HG02759 (cell line): Measurements from ENCODE around the gene CLRN3.
A peak's percentile ranks its signal among the peaks of the same experiment; 100 is the strongest.

Experiments
- ATAC-seq: cut with Tn5 transposase; IDR thresholded peaks from one replicate; pipeline ENCODE4 v1.9.1; 2021; ENCODE audit warnings: mild to moderate bottlenecking, moderate library complexity; ENCODE audit not compliant: unreplicated experiment

The CLRN3 gene

DNA sequence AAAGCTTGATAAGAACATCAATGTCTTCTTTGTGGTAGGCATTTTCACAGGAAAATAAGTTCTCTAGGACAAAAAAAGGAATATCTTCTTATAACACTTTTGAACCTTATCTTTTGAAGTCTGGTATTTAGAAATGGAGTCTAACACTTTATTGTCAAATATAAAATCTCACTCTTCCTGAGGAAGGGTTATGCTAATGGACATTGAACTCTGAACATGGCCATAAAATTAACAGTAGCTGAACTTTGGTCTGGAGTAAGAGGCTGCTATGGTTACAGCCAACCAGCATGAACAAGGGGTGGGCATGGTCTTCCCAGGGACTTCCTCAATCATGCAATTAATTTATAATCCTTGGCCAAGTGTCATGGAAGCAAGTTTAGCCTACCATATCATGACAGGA is at the start of gene CLRN3:
Gene CLRN3 (minus strand): TSS at position 199 of the 400 bp plus-strand sequence. CDS start 157 bp downstream, at position 42.
- ATAC-seq, result no peak

DNA sequence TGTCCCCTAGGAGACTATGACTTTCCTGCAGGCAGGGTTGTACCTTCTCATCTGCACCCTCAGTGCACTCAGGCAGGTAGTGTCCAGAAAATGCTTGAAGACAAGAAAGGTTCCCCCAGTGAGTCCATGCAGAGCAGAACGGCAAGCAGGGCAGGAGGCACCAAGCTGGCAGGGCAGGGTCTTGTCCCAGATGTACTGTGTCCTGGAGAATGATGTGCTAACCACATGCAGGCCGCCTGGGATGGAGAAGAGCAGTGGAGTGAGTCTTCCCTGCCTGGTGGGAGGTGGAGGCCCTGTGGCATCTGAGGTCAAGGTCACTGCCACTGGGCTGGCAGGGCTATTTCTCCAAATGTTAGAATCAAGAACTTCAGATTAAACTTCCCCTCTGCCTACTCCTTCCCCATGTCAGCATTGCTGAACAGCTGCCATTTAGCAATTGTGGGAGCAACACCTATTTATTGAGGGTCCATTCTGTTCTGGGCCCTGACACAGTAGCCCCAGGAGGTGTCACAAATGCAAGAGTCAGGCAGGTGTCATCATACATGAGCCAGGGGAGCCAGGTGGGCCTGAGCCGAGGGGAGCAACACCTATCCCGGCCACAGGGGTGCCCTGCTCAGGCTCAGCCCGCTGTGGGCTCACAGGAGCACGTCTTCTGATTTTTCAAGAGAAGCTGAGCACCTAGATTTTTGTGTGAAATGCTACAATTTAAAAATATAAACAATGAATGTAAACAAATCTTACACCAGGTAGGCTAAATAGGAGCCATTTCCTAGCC is 48.3 kb upstream of the CLRN3 start:
- no peak for ATAC-seq

DNA sequence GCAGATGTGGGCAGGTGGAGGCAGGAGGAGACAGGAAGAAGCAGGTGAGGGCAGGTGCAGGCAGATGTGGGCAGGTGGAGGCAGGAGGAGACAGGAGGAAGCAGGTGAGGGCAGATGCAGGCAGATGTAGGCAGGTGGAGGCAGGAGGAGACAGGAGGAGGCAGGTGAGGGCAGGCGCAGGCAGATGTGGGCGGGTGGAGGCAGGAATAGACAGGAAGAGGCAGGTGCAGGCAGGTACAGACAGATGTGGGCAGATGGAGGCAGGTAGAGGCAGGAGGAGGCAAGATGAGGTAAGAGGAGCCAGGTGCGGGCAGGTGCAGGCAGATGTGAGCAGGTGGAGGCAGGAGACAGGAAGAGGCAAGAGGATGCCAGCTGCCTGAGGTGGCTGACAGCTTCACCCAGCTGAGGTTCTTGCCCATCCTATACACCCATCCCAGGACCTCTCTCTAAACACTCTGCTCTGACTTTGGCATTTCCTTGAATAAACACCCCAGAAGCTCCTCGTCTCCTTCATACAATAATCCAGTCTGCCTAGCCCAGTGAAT is 47.1 kb upstream of the CLRN3 start:
- ATAC-seq, result no peak

DNA sequence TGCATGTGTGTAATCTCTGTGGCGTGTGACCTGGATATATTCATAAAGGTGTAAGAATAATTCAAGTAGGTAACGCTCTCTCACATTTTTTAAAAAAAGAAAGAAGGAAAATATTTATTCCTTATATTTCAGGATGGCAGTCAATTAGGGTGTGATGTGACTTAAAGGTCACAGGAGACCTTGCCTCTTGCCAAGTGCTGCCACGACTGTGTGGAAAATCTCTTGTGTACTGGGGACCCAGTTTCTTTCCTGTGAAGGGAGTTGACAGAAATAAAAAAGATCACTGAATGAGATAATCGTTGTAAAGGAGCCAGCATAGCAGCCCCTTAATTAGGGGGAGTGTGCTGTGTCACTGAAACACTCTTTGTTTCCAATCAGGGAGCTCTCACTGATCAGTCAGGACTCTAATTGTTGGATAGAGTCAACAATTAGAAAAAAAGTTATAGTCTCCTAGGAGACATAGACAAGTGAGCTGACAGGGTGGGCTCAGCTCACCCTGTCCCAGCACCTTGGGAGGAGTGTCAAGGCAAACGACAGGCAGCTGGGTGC is 45.2 kb upstream of the CLRN3 start:
- ATAC-seq, result no peak

DNA sequence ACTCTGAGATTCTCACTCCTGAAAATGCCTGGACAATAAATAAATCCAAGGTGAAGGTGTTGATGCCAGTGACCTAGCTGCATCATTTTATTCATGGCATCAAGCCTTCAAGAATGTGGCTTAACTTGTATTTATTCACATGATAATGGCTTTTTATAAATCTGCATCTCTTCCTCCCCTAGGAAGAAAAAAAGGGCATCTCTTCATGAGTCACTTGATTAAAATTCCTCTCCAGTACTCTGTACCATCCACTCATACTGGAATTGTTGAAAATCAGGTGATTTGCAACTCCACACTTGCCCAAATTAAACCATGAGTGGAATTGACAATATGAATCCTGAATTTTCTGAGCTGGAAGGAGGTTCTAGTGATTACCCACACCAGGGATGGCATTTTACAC is 44.3 kb upstream of the CLRN3 start:
- no peak for ATAC-seq

DNA sequence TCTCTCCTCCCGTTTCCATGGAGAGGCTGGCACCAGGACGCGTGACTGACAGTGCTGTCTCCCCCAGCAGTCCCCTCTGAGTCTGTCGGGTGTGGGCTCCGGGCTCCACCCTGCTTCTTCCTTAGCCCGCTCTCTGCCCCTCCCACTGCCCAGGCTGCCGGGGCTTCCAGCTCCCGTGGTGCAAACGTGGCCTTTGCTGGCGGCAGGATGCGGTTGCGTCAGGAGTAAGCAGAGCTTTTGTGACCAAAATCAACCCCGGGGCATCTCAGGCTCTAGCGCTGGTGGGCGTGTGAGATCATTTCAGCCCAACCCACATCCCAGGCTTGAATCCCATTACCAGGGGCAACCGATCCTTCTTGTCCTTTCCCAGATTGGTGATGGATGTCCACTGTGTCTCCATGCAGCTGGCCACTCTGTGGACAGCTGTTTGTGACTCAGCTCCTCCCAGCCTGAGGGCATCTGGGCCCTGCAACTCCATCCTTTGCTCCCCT is 42.4 kb upstream of the CLRN3 start:
- no peak for ATAC-seq

DNA sequence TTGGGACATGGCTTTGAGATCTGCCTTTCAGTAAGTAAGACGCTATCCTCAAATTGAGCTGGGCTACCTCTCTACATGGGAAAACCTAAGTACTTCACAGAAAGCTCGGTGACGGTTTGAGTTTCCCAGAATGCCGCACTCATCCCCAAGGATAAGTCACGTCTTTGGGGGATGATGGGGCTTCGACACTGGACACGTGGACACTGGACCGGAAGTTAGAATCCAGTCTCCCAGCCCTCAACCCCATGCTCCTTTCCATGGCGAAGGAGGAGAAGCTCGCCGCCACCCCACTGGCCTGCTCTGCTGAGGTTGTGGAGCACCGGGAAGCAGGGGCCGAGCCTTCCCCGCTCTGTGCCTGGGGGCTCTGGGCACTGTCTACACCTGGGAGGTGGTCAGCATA is 41.6 kb upstream of the CLRN3 start:
- ATAC-seq, result no peak

DNA sequence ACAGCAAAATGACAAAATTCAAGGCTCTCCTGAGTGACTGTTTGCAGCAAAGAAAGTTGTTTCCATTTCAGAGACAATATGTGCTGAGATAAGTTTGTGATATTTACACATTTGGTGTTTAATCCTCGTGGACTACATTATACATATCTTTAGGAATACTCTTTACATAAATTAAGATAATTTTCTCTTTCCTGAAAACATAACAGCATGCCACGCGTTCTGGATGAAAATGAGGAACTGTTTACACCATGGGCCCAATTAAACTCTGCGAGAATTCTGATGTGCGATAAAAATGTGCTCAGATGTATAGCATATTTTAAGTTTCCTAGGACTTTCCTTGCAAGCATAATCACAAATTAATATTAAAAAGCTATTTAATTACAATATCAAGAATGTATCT is 40.5 kb upstream of the CLRN3 start:
- ATAC-seq, result no peak

GRCh38 chr10:127932521-127933270 is 40.0 kb upstream of the CLRN3 start:
- ATAC-seq, result no peak

- no peak for ATAC-seq
Measured at GRCh38 chr10:127928021-127928806, 35.5 kb upstream of the CLRN3 start.

DNA sequence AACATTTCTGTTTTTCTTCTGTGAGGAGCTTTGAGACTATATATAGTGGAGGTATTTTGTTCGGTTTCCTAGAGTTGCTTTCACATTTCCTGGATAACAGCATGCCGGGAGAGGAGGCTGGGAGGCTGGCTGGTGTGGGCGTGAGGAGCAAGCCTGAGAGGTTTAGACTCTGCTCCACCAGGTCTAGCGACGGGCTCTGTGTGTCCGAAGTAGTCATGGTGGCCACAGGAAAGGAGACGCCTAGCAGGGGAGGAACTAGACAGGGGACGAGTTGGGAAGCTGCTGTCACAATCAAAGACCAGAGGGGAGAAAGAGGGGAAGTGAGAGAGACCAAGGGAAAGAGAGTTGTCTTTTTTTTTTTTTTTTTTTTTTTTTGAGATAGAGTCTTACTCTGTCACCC is 33.7 kb upstream of the CLRN3 start:
- no peak for ATAC-seq

DNA sequence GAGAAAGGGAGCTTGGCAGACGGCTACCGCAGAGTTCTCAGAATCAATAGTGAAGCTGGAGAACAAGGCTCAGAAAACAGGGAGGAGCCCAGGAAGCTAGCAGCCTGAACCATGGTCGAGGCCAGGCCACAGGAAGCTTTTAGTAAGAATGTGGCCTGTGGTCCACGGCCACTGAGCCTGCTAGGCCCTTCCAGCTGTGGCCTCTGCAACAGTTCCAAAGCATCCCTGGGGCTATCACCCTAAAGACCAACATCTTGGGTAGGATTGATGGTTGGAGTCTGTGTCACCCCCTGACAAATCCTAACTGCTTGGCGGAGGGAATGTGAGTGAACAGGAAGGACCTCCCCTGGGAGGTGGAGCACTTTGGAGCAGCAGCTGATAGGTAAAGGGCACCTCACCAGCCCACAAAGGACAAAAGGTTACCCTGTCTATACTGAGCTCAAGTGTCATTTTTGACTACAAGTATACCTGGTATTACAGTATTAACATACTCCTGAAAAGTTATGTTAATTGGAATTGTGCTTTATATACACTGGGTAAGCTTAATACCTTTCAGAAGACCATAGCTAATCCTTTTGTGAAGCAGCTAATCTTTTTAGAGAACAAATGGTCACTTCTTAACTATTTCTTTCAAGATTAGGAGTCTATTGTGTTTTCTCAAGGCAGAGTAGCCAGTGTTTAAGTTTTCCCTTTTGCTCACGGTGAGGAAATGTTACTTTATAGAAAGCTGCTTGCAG is 32.9 kb upstream of the CLRN3 start:
- ATAC-seq, result no peak

DNA sequence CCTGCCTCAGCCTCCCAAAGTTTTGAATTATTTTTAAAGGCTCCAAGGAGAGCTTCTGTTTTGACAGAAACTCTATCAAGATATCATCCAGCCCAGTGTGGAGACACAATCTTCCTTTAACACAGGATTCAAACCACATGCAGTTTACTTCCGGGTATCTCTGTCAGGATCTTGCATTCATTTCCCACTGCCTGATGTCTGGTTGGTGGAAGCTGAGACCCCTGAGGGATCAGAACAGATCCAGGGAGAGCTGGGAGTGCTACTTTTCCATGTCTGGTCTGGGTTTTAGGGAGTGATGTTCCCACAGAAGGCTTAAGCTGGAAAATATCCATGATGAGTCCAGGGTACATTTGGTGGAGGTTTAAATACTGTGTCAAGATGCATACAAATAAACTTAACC is 30.9 kb upstream of the CLRN3 start:
- no peak for ATAC-seq

- ATAC-seq, result no peak
Measured at GRCh38 chr10:127922675-127923366, 30.1 kb upstream of the CLRN3 start.

GRCh38 chr10:127922206-127922605 is 29.5 kb upstream of the CLRN3 start:
- ATAC-seq, result no peak

DNA sequence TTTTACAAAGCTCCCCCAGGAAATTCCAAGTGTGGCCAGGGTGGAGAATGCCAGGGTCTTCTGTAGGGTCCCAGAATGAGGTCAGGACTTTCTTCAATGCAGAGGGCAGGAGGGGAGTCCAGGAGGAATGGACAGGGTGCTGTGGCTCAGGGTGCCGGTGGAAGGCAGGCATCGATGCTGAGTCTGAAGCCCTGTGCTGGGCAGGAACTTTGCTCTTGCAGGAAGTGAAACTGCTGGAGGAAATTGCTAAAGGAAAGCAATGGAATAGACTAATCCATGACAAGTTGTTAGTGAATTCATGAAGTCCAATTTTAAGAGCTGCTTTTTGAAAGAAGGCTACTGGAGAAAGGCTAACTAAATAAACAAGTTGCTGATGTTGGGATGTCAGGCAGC is 29.0 kb upstream of the CLRN3 start:
- ATAC-seq, result no peak

DNA sequence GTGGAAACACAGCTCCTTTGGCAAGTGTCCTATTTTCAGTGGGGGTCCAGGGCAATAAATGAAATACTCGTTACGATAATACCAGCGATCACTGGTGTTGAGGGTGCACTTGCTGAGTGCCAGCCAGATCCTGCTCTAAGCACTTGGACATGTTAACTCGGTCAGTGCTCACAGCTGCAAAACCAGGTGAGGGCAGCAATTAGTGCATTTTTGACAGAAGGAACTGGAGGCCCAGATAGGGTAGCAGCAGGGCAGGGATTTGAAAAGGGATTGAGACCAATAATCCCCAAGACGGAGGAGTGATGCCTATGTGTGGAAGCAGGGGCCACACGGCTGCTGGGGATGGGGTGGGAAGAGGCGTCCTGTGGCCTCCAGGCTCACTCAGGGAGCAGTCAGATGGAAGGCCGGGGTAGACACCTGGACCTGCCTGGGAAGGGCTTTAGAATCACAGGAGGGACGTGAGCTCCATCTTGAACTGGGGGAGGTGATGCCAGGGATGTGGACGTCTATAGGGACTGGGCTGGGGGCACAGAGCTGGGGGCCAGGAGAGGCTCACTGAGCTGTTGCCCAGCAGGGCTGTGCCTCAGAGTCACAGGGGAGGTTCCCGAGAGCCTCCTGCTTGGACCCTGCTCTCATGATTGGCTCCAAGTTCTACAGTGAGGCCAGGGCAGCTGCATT is 28.5 kb upstream of the CLRN3 start:
- no peak for ATAC-seq

GRCh38 chr10:127920306-127921074 is 27.7 kb upstream of the CLRN3 start:
- peak; percentile 43 for ATAC-seq
